Neutrophil (primary cell): ENCODE data around the gene BAHCC1.

Source experiments
- H3K27ac ChIP-seq: fragments of 200-600 bp; sonication (generic); 2 replicates; pipeline ENCODE4 v1.5.1; 2016; ENCODE audit warnings: mild to moderate bottlenecking, moderate library complexity
- H3K27me3 ChIP-seq: fragments of 200-600 bp; sonication (generic); 2 replicates; pipeline ENCODE4 v1.6.0; 2016; ENCODE audit warnings: mild to moderate bottlenecking
- H3K36me3 ChIP-seq: fragments of 200-600 bp; sonication (generic); 2 replicates; pipeline ENCODE4 v1.5.1; 2017
- H3K4me1 ChIP-seq, 2 experiments: fragments of 200-600 bp in 1 of 2; sonication (generic) in 1 of 2; 1 replicate in 1 of 2; 2 replicates in 1 of 2; pipeline versions ENCODE4 v1.5.1 to v1.6.1; 2013 to 2016; ENCODE audit warnings: low read depth in 1 of 2, low read length in 1 of 2, mild to moderate bottlenecking in 1 of 2, moderate library complexity in 1 of 2; ENCODE audit not compliant: control insufficient read depth in 1 of 2, insufficient read depth in 1 of 2
- H3K4me3 ChIP-seq, 2 experiments: fragments of 200-600 bp in 1 of 2; sonication (generic) in 1 of 2; 1 replicate in 1 of 2; 2 replicates in 1 of 2; pipeline ENCODE4 v1.5.1; 2013 to 2016; ENCODE audit warnings: low read depth in 1 of 2, low read length in 1 of 2, mild to moderate bottlenecking in 1 of 2, moderate library complexity in 1 of 2
- H3K9me3 ChIP-seq: fragments of 200-600 bp; sonication (generic); 2 replicates; pipeline ENCODE4 v1.5.1; 2016
- TF ChIP-seq, protein P1 (sequence below): fragments of 200-600 bp; sonication (generic); IDR thresholded peaks from 2 replicates; pipeline ENCODE4 v1.5.1; 2016; ENCODE audit warnings: antibody characterized with exemption

Gene BAHCC1

DNA sequence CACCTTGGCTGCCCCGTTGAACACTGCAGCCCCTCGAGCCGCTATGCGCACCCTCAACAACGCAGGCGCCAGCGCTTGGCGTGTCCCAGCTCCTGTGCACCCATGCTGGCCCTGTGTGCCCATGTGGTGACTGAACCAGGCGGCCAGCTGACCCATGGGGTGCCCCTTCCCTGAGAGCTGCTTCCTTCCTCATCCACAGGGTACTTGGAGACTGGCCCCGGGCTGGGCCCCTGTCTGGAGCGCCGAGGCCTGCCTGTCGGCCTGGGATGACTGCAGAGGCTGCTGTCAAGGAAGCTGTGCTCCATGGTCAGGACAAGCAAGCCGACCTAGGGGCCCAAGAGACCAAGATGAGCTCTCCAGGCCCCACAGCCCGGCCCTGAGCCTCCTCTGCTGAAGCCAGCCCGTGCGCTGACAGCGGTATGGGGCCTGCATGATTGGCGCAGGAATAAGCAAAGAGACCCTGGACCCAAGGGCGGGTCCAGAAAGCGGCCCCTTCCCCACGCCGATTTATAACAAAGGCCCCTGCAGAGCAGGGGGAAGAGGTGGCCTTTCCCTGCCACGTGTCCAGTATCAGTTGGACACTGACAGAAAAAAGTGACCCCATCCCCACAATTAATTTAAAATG, 21.6 kb upstream of the BAHCC1 start:
- no peaks in the 10 kb centered on the region for H3K36me3 ChIP-seq
- H3K4me3 ChIP-seq: no peak overlapping the region
- no peaks in the 10 kb centered on the region for H3K9me3 ChIP-seq
- H3K27ac ChIP-seq: no peak overlapping the region
- peaks cover 0 to 3% of the 10 kb centered on the region in 2 experiments for H3K4me1 ChIP-seq
- H3K27me3 ChIP-seq: peaks cover 83% of the 10 kb centered on the region
- TF ChIP-seq, protein P1, sequence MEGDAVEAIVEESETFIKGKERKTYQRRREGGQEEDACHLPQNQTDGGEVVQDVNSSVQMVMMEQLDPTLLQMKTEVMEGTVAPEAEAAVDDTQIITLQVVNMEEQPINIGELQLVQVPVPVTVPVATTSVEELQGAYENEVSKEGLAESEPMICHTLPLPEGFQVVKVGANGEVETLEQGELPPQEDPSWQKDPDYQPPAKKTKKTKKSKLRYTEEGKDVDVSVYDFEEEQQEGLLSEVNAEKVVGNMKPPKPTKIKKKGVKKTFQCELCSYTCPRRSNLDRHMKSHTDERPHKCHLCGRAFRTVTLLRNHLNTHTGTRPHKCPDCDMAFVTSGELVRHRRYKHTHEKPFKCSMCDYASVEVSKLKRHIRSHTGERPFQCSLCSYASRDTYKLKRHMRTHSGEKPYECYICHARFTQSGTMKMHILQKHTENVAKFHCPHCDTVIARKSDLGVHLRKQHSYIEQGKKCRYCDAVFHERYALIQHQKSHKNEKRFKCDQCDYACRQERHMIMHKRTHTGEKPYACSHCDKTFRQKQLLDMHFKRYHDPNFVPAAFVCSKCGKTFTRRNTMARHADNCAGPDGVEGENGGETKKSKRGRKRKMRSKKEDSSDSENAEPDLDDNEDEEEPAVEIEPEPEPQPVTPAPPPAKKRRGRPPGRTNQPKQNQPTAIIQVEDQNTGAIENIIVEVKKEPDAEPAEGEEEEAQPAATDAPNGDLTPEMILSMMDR: no peak

- H3K36me3 ChIP-seq: no peaks in the 10 kb centered on the region
- H3K27ac ChIP-seq: no peak overlapping the region
- no peak overlapping the region for H3K4me3 ChIP-seq
- peaks cover 0 to 3% of the 10 kb centered on the region in 2 experiments for H3K4me1 ChIP-seq
- H3K9me3 ChIP-seq: no peaks in the 10 kb centered on the region
- TF ChIP-seq, protein P1: no peak
- H3K27me3 ChIP-seq: peaks cover 82% of the 10 kb centered on the region
Measured at GRCh38 chr17:81374890-81375289, 20.4 kb upstream of the BAHCC1 start.

GRCh38 chr17:81376946-81377714, 18.1 kb upstream of the BAHCC1 start:
- TF ChIP-seq, protein P1: no peak
- H3K4me1 ChIP-seq: peaks cover 0 to 3% of the 10 kb centered on the region in 2 experiments
- peaks cover 87% of the 10 kb centered on the region for H3K27me3 ChIP-seq
- no peaks in the 10 kb centered on the region for H3K36me3 ChIP-seq
- no peak overlapping the region for H3K27ac ChIP-seq
- H3K9me3 ChIP-seq: no peaks in the 10 kb centered on the region
- H3K4me3 ChIP-seq: no peak overlapping the region

- no peaks in the 10 kb centered on the region for H3K36me3 ChIP-seq
- no peaks in the 10 kb centered on the region for H3K4me1 ChIP-seq
- no peak overlapping the region for H3K4me3 ChIP-seq
- H3K9me3 ChIP-seq: no peaks in the 10 kb centered on the region
- TF ChIP-seq, protein P1: no peak
- H3K27ac ChIP-seq: no peak overlapping the region
- H3K27me3 ChIP-seq: peaks cover 84% of the 10 kb centered on the region
Measured at GRCh38 chr17:81378941-81379511, 16.2 kb upstream of the BAHCC1 start.

GRCh38 chr17:81379523-81379942, 15.7 kb upstream of the BAHCC1 start:
- Histone ChIP-seq H3K36me3 (no peaks in the 10 kb centered on the region), H3K9me3 (no peaks in the 10 kb centered on the region), H3K27ac (no peak overlapping the region), H3K4me1 (no peaks in the 10 kb centered on the region), H3K27me3 (peaks cover 84% of the 10 kb centered on the region), H3K4me3 (no peak overlapping the region)
- TF ChIP-seq, protein P1: no peak
